HUES48 (cell line): ENCODE data around the gene POU6F2.

Source experiments
- H3K27ac ChIP-seq: one replicate; pipeline ENCODE4 v1.7.0; 2013; ENCODE audit warnings: low read depth, low read length, inconsistent platforms
- H3K27me3 ChIP-seq: 2 replicates; pipeline ENCODE4 v1.6.1; 2013; ENCODE audit warnings: mild to moderate bottlenecking, low read length; ENCODE audit not compliant: control insufficient read depth, insufficient read depth
- H3K36me3 ChIP-seq: 2 replicates; pipeline ENCODE4 v1.6.1; 2013; ENCODE audit warnings: low read length; ENCODE audit not compliant: control insufficient read depth, insufficient read depth
- H3K4me1 ChIP-seq: 2 replicates; pipeline ENCODE4 v1.6.1; 2013; ENCODE audit warnings: mild to moderate bottlenecking, low read length; ENCODE audit not compliant: control insufficient read depth, insufficient read depth
- H3K4me3 ChIP-seq: 2 replicates; pipeline ENCODE4 v1.5.1; 2013; ENCODE audit warnings: mild to moderate bottlenecking, low read depth, low read length
- H3K9ac ChIP-seq: 2 replicates; pipeline ENCODE4 v1.6.1; 2013; ENCODE audit warnings: mild to moderate bottlenecking, low read depth, low read length, moderate library complexity
- H3K9me3 ChIP-seq: 2 replicates; pipeline ENCODE4 v1.6.1; 2013; ENCODE audit warnings: low read length; ENCODE audit not compliant: control insufficient read depth, insufficient read depth

The POU6F2 gene

DNA sequence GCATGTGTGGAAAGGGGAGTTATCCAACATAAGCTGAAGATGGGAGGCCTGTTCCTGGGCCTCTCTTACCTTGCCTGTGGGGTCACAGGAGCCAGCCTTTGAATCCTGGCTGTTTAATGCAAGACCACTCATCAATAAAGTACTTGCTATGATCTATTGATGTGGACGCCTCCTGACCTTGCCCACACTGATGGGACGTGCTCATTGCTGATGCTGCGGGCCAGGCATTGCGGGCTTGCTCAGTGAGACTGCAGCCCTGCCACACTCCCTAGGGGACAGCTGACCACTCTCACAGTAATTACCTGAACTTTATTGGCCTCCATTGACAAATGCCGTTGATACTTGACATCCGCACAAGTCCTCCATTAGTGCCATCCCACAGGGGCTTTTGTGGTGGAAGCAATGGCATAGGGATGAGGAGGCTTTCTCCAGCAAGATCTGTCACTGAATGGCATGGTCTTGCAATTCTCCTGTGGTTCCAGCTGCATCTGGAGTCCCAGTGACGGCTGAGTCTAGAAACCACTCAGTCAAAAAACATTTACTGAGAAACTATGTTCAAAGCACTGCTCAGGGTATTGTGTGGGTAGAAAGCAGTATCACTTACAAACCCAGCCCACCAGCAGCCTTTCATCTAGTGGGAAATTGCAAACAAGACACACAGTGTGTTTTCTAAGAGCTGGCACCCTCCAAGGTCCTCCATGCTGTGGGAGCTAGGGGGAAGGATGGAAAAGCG is 453.4 kb downstream of the POU6F2 start:
- Histone ChIP-seq H3K27ac (no peak overlapping the region), H3K27me3 (no peaks in the 10 kb centered on the region), H3K4me1 (peaks cover 9% of the 10 kb centered on the region), H3K9ac (no peak overlapping the region), H3K36me3 (no peaks in the 10 kb centered on the region), H3K4me3 (no peak overlapping the region), H3K9me3 (no peaks in the 10 kb centered on the region)

DNA sequence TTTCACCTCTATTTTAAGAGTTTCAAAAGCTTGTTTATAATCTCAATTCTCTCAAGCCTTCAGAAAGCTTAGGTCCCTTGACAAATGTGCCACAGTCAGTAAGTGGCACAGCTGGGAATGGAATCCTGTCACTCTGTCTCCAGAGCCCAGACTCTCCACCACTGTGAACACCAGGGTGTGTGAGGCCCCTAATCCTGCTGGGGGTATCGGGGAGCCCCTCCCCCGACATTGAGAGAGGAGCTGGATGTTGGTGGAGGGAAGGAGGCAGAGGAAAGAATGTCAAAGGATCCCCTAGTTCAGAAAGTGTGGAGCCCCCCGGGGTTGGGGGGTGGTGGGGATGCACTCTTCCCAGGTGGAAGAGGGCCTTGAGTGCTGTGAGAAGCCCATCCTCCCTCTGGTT is 454.7 kb downstream of the POU6F2 start:
- H3K4me3 ChIP-seq, result no peak overlapping the region
- no peaks in the 10 kb centered on the region for H3K36me3 ChIP-seq
- no peaks in the 10 kb centered on the region for H3K27me3 ChIP-seq
- no peaks in the 10 kb centered on the region for H3K9me3 ChIP-seq
- H3K27ac ChIP-seq, result no peak overlapping the region
- peaks cover 9% of the 10 kb centered on the region for H3K4me1 ChIP-seq
- no peak overlapping the region for H3K9ac ChIP-seq

DNA sequence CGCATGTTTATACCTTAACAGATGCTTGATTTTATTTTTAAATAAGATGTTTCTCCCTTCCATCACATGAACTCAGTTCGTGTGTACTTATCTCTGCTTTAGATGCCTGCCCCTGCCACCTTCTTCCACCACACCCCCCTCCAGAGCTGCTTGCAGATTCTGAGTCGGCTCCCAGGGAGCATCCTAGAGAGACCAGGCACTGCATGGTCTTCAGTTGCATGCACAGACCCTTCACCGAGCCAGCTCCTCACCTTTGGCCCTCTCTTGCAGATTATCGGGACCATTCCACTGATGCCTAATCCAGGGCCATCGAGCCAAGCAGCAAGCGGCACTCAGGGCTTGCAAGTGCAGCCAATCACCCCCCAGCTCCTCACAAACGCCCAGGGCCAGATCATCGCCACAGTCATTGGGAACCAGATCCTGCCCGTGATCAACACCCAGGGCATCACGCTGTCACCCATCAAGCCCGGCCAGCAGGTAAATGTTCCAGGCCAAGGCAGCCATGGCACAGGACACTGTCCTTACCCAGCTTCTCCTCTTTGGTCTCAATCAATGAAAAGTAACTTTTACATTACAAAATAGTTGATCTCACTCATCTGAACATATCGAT is 455.2 kb downstream of the POU6F2 start:
- Histone ChIP-seq H3K4me3 (no peak overlapping the region), H3K27ac (no peak overlapping the region), H3K36me3 (no peaks in the 10 kb centered on the region), H3K9ac (no peak overlapping the region), H3K27me3 (no peaks in the 10 kb centered on the region), H3K4me1 (peaks cover 9% of the 10 kb centered on the region), H3K9me3 (no peaks in the 10 kb centered on the region)

DNA sequence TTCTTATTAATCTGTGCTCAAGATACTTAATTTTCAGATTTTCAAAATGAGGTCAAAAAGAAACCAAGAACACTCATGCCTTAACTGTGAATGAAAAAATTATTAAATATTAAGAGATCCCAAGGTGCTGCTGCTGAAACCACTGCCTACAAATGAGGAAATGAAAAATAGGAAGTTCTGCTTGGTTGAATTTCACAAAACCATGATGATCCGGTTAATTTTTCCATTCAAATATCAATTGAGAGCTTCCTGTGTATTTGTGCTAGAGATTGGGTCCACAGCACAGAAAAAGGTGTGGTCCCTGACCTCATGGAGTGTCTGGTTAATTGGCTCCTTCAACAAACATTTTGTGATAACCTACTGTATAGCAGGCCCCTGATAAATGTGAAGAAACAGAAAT is 455.8 kb downstream of the POU6F2 start:
- no peak overlapping the region for H3K4me3 ChIP-seq
- H3K4me1 ChIP-seq, result peaks cover 6% of the 10 kb centered on the region
- H3K36me3 ChIP-seq, result no peaks in the 10 kb centered on the region
- H3K27ac ChIP-seq, result no peak overlapping the region
- H3K9ac ChIP-seq, result no peak overlapping the region
- H3K27me3 ChIP-seq, result no peaks in the 10 kb centered on the region
- no peaks in the 10 kb centered on the region for H3K9me3 ChIP-seq

DNA sequence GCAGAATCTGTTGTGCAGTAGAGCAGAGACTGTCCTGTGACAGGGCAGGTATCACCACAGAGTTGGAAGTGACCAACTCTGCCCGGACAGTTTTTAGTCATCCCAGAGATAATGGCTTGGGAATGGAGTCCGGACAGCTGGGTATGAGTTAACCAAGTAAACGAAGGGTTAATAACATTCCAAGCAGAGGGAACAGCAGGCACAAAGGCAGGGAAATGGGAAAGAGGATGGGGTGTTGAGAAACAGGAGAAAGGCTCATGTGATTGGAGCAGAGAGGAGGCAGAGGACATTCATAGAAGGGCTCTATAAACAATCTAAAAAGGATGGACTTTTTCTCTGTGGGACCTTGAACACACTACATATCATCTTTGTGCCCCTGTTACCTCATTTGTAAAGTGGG is 456.3 kb downstream of the POU6F2 start:
- Histone ChIP-seq H3K4me3 (no peak overlapping the region), H3K4me1 (peaks cover 6% of the 10 kb centered on the region), H3K36me3 (no peaks in the 10 kb centered on the region), H3K9ac (no peak overlapping the region), H3K27me3 (no peaks in the 10 kb centered on the region), H3K9me3 (no peaks in the 10 kb centered on the region), H3K27ac (no peak overlapping the region)

DNA sequence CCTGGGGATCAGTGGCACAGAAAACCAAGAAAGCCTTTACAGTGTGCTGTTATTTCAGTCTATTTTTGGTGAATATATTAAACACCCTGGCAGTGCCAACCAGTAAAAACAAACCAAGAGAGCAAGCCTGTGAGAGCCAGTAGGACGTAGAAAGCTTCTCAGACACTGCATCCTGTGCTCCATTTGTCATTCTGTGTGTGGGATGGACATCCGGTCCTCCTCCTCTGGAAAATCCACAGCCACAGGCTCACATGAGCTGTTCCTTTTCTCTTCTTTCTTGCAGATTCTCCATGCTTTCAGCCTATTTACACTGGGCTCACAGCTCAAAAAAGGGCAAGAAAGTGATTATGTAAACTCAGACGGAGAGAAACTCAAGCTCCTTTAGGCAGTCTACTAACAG is 468.8 kb downstream of the POU6F2 start:
- Histone ChIP-seq H3K36me3 (no peaks in the 10 kb centered on the region), H3K4me3 (no peak overlapping the region), H3K27me3 (no peaks in the 10 kb centered on the region), H3K4me1 (no peaks in the 10 kb centered on the region), H3K9me3 (no peaks in the 10 kb centered on the region), H3K27ac (no peak overlapping the region), H3K9ac (no peak overlapping the region)

DNA sequence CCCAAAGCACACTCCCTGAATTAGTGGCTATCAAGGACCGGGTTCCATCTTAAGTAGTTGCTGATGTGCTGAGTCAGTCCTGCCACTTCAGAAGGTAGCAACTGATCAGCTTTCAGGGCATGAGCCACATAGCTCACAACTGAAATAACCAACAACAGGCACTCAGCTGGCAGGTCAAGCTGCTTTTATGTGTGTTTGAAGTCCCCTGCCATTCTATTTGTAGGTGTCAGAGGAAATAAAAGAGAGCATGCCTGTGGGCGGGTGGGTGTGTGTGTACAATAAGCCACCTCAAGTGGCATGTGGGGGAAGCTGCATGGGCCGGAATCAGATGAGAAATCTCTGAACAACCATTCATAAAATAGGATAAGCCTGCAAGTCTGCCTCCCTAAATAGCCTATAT is 474.2 kb downstream of the POU6F2 start:
- Histone ChIP-seq H3K4me1 (no peaks in the 10 kb centered on the region), H3K4me3 (no peak overlapping the region), H3K27ac (no peak overlapping the region), H3K36me3 (no peaks in the 10 kb centered on the region), H3K27me3 (no peaks in the 10 kb centered on the region), H3K9ac (no peak overlapping the region), H3K9me3 (no peaks in the 10 kb centered on the region)

DNA sequence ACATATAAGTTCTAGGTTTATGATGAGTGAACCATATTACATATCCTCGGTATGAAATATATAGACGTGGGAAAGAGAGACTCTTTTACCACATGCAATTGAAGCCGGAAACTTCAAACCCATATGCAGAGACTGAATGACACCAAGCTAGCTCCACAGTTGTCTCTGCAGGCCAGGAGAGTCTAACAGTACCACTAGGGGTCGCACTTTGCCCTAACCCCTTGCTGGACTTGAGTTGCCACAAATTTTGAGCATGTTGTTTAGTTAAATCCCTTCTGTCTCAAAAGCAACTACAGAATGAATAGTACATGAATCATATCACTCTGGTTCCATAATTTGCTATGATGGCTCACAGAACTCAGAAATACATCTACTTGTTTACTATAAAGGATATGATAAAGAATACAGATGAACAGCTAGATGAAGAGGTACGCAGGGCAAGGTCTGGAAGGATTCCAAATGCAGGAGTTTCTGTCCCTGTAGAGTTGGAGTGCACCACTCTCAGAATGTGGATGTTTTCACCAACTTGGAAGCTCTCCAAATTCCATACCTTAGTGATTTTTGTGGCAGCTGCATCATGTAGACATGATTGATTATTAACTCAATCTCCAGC is 476.1 kb downstream of the POU6F2 start:
- no peak overlapping the region for H3K27ac ChIP-seq
- no peak overlapping the region for H3K4me3 ChIP-seq
- H3K36me3 ChIP-seq, result no peaks in the 10 kb centered on the region
- no peaks in the 10 kb centered on the region for H3K9me3 ChIP-seq
- no peaks in the 10 kb centered on the region for H3K4me1 ChIP-seq
- H3K9ac ChIP-seq, result no peak overlapping the region
- no peaks in the 10 kb centered on the region for H3K27me3 ChIP-seq

DNA sequence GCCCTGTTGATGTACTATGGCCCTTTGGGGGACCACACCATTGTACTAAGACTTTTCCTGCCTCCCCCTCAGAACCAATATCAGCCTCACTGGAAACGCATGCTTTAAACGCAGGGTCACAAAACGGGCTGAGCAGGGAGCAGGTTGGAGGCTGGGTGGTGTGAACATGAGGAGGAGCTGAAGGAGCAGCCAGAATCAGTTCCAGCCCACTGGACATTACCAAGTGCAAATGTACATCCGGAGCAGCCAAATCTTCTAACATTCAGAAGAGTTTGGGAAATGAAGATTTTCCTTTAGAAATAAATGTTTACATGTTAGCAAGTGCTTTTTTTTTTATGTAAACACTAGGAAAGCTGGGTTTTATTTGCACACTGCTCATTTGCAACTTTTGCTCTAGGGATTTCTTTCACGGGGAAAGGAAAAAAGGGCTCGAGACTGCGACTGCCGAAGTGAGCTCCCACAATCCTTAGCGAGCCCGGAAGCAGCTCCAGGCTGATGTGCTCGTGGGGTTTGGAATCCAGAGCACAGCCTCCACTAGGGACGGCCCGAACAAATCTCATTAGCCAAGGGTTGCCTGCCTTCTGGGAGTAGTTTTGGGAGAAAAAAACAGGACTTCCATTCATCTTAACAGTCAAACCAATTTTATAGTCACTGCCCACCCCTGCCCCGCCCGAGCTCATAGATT is 480.5 kb downstream of the POU6F2 start:
- Histone ChIP-seq H3K27me3 (no peaks in the 10 kb centered on the region), H3K9me3 (no peaks in the 10 kb centered on the region), H3K4me1 (peaks cover 21% of the 10 kb centered on the region), H3K9ac (no peak overlapping the region), H3K27ac (no peak overlapping the region), H3K36me3 (no peaks in the 10 kb centered on the region), H3K4me3 (no peak overlapping the region)

DNA sequence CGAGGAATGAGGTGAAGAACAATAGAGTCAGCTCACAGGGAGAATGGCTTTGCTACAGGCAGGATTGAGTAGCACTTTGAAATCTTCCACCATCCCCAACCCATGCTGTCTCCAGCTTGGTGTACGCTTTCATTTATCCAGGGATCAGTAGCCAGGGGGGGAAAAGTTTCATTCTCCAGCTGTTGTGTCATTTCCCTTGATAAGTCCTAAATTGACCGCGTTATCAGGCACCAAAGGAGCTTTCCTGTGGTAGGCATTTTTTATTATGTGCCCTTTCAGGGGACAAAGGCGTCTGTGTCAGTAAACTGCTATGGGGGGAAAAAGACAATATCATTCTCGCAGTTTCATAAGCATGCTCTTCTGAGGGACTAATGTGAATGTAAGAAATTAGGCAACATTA is 481.9 kb downstream of the POU6F2 start:
- Histone ChIP-seq H3K4me1 (peaks cover 21% of the 10 kb centered on the region), H3K36me3 (no peaks in the 10 kb centered on the region), H3K27me3 (no peaks in the 10 kb centered on the region), H3K9me3 (no peaks in the 10 kb centered on the region), H3K27ac (no peak overlapping the region), H3K4me3 (no peak overlapping the region), H3K9ac (no peak overlapping the region)

DNA sequence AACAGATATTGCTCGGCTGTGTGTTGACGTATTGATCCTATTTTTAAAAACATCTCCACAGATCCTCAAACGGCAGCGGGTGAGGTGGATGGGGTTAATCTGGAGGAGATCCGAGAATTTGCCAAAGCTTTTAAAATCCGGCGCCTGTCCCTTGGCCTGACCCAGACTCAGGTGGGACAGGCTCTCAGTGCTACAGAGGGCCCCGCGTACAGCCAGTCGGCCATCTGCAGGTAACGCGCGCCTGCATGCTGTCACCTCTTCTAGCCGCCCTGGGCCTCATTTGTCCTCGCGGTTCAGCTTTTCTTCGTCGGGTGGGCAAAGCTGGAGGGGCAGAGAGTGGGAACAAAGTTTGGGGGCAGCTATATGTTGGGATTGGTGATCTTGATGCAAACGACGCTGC is 482.8 kb downstream of the POU6F2 start:
- Histone ChIP-seq H3K4me3 (no peak overlapping the region), H3K27me3 (no peaks in the 10 kb centered on the region), H3K36me3 (no peaks in the 10 kb centered on the region), H3K4me1 (peaks cover 26% of the 10 kb centered on the region), H3K9ac (no peak overlapping the region), H3K27ac (no peak overlapping the region), H3K9me3 (no peaks in the 10 kb centered on the region)
